Osteoblast (primary cell): ENCODE measurements around the gene LIPN. TPM values are rescaled to one million over a fixed set of nuclear protein-coding genes. Genes with fewer than 3 reads are reported as not detected.
"Not testable (repeated sequence)": the region's sequence is repeated elsewhere in the genome, so short reads cannot be mapped to it uniquely, and the experiment has no call there.

Source experiments
- DNase-seq: peaks from one replicate; pipeline ENCODE4 v3.0.0; 2011; ENCODE audit warnings: low spot score, mixed read lengths; ENCODE audit not compliant: insufficient read length; ENCODE audit errors: missing footprints
- H2AFZ ChIP-seq: 2 replicates; pipeline ENCODE4 v1.6.0; 2011; ENCODE audit warnings: mild to moderate bottlenecking, low read length
- H3K27ac ChIP-seq: 2 replicates; pipeline ENCODE4 v1.5.1; 2011; ENCODE audit warnings: mild to moderate bottlenecking, low read depth, low read length, moderate library complexity
- H3K27me3 ChIP-seq: 2 replicates; pipeline ENCODE4 v1.6.0; 2012; ENCODE audit warnings: mild to moderate bottlenecking, control low read depth, inconsistent platforms, low read length, moderate library complexity; ENCODE audit not compliant: insufficient read depth
- H3K36me3 ChIP-seq: 2 replicates; pipeline ENCODE4 v1.5.1; 2011; ENCODE audit warnings: mild to moderate bottlenecking, low read length, control low read depth, moderate library complexity; ENCODE audit not compliant: insufficient read depth
- H3K4me1 ChIP-seq: 2 replicates; pipeline ENCODE4 v1.5.1; 2011; ENCODE audit warnings: mild to moderate bottlenecking, low read length, control low read depth, moderate library complexity; ENCODE audit not compliant: insufficient read depth
- H3K4me2 ChIP-seq: 2 replicates; pipeline ENCODE4 v1.6.0; 2011; ENCODE audit warnings: mild to moderate bottlenecking, low read length; ENCODE audit not compliant: insufficient read depth
- H3K4me3 ChIP-seq: fragments of 200-600 bp; sonication (generic); 3 replicates; pipeline ENCODE4 v1.5.1; 2012; ENCODE audit warnings: mild to moderate bottlenecking, low read length, inconsistent platforms; ENCODE audit not compliant: insufficient read depth
- H3K79me2 ChIP-seq: 2 replicates; pipeline ENCODE4 v1.6.0; 2012; ENCODE audit warnings: mild to moderate bottlenecking, low read length, control low read depth, inconsistent platforms; ENCODE audit not compliant: insufficient read depth
- H3K9me3 ChIP-seq: 2 replicates; pipeline ENCODE4 v1.5.1; 2011; ENCODE audit warnings: low read depth, low read length, control low read depth
- H4K20me1 ChIP-seq: 2 replicates; pipeline ENCODE4 v1.6.0; 2012; ENCODE audit warnings: mild to moderate bottlenecking, low read length, control low read depth; ENCODE audit not compliant: insufficient read depth
- CTCF ChIP-seq: IDR thresholded peaks from 2 replicates; pipeline ENCODE4 v1.5.1; 2011; ENCODE audit warnings: mild to moderate bottlenecking, low read depth, low read length, moderate library complexity; ENCODE audit errors: extremely low read depth
- total RNA-seq: library from RNA; depleted of rRNA; stranded (reverse); fragments of >200 nt; gene quantifications from 2 replicates; pipeline ENCODE4 v1.2.3, GENCODE V29; 2012

The LIPN gene
- total RNA-seq, 1 donor = not detected

GRCh38 chr10:88735661-88736060, 24.2 kb upstream of the LIPN start:
- TF ChIP-seq CTCF = no peak
- Histone ChIP-seq H3K27me3 (no peaks in the 10 kb centered on the region), H4K20me1 (no peaks in the 10 kb centered on the region), H3K4me1 (peaks cover 7% of the 10 kb centered on the region), H3K36me3 (no peaks in the 10 kb centered on the region), H3K79me2 (no peaks in the 10 kb centered on the region), H3K4me2 (peak overlapping the region; percentile 24), H3K9me3 (no peaks in the 10 kb centered on the region), H3K4me3 (no peak overlapping the region), H3K27ac (no peak overlapping the region), H2AFZ (peak overlapping the region; percentile 50)
- peak; percentile 21 for DNase-seq

- H3K79me2 ChIP-seq, H3K4me3 ChIP-seq, H2AFZ ChIP-seq, H3K9me3 ChIP-seq, H4K20me1 ChIP-seq, H3K36me3 ChIP-seq, H3K27me3 ChIP-seq, H3K4me1 ChIP-seq, H3K4me2 ChIP-seq, H3K27ac ChIP-seq, DNase-seq: not testable (repeated sequence)
Measured at GRCh38 chr10:88741921-88742320, 17.9 kb upstream of the LIPN start.

GRCh38 chr10:88742448-88742847, 17.4 kb upstream of the LIPN start:
- TF ChIP-seq CTCF = no peak
- H3K4me1 ChIP-seq = no peaks in the 10 kb centered on the region
- H3K9me3 ChIP-seq = no peaks in the 10 kb centered on the region
- H3K27ac ChIP-seq = no peak overlapping the region
- no peaks in the 10 kb centered on the region for H4K20me1 ChIP-seq
- no peak overlapping the region for H3K4me3 ChIP-seq
- H3K36me3 ChIP-seq = no peaks in the 10 kb centered on the region
- no peak for DNase-seq
- H3K4me2 ChIP-seq = no peak overlapping the region
- H2AFZ ChIP-seq = no peak overlapping the region
- peaks cover 7% of the 10 kb centered on the region for H3K27me3 ChIP-seq
- H3K79me2 ChIP-seq = no peaks in the 10 kb centered on the region

GRCh38 chr10:88744002-88744401, 15.8 kb upstream of the LIPN start:
- Histone ChIP-seq H3K36me3 (no peaks in the 10 kb centered on the region), H2AFZ (no peak overlapping the region), H3K79me2 (no peaks in the 10 kb centered on the region), H3K27me3 (peaks cover 7% of the 10 kb centered on the region), H3K27ac (no peak overlapping the region), H3K9me3 (no peaks in the 10 kb centered on the region), H3K4me3 (no peak overlapping the region), H3K4me2 (no peak overlapping the region), H4K20me1 (no peaks in the 10 kb centered on the region), H3K4me1 (no peaks in the 10 kb centered on the region)
- DNase-seq = no peak
- no peak for TF ChIP-seq CTCF
